Stimulated activated CD4-positive, alpha-beta T cell treated with anti-CD3 and anti-CD28 coated beads, Interleukin-4, amount 100 ng/mL, for 4 hours (primary cell): ENCODE measurements around the gene ZNHIT3.
"Not testable (repeated sequence)": the region's sequence is repeated elsewhere in the genome, so short reads cannot be mapped to it uniquely, and the experiment has no call there.

Experiments
- DNase-seq, 2 experiments: peaks; one replicate each; pipeline ENCODE4 v3.0.0-alpha.2; 2020

The ZNHIT3 gene

DNA sequence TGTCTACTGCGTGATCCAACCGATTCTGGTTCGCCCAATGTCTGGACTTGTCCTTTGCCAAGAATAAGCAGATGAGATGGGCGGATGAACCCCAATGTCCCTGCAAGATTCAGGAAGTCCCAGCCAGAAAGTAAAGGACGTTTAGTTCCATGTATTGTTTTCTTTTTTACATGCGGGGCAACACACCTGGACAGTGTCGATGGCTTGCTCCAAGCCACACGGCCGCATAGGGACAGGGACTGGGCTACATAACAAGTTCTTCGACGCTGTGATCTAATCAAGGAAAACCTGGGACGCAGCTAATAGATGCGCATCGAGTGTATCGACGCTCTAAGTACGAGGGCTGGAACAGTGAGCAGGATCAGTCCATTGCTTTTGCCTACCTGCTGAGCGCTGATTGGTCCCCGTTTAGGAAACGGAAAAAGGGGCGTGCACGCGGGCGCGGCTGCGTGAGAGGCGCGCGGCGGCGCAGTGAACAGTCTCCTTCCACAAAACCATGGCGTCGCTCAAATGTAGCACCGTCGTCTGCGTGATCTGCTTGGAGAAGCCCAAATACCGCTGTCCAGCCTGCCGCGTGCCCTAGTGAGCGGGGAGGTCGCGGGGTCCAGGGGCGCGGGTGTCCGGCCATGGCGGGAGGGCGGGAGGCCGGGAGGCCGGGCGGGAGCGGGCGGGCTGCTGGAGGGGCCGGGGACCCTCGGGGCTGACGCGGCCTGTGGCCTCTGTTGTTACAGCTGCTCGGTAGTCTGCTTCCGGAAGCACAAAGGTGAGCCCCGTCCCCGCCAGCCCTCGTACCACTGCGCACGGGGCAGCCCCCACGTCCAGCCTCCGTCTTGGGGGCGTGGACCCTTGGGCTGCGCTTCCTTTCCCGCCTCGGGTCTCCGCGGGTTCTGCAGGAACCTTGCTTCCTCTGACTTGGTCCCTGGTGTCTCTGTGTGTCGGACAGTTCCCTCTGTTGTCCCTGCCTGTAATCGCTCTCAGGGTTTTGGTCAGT, at the start of gene ZNHIT3:
Gene ZNHIT3 (plus strand): TSS at position 478 of the 991 bp plus-strand sequence. CDS start 19 bp downstream, at position 497.
- peak; percentile 84 to 89 for DNase-seq

DNA sequence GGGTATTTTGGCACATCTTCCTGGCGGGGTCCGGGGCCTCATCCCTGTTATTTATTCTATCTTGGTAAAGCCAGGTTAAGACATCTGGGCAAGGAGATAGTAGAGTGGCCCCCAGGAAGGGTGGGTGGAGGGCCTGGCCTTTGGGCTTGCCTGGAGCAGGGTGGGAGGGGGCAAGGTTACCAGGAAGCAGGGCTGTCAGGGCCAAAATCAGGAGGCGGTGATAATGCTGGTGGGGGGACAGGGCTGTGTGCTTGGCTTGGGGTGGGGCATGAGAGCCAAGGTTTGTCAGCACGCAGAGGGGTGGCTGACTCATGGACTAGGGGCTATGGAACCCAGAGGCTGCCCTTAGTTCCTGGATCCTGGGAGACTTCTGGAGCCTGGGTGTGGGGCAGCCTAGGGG, 44.7 kb upstream of the ZNHIT3 start:
- not testable (repeated sequence) for DNase-seq

DNA sequence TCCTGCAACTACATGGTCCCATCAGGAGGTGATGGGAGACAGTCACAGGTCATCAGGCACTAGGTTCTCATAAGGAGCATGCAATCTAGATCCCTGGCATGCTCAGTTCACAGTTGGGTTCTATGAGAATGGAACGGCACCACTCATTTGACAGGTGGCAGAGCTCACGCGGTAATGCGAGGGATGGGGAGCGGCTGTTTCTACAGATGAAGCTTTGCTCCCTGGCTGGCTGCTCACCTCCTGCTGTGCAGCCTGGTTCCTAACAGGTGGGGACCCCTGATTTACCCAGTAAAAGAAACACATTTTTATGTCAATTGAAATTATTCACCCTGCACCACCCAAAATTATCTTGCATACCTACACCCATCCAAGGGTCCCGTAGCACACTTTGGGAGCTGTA, 42.7 kb upstream of the ZNHIT3 start:
- no peak for DNase-seq

DNA sequence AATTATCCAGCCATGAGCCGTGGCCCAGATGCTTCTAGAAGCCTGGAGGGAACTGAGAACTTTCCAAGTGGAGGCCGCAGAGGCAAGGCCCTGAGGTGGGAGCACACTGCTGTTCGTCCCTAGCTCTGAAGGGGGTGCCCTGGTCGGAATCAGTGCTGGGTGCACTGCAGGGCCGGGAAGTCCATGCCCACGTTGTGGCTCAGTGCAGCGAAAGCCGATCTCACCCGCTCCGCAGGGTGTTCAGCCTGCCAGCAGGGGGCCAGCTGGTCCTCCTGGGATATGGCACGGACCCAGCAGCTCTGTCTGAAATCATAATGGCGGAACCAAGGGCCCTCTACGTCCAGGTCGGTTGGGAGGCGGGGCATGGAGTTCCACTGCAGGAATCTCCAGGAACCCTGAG, 36.5 kb upstream of the ZNHIT3 start:
- not testable (repeated sequence) for DNase-seq

DNA sequence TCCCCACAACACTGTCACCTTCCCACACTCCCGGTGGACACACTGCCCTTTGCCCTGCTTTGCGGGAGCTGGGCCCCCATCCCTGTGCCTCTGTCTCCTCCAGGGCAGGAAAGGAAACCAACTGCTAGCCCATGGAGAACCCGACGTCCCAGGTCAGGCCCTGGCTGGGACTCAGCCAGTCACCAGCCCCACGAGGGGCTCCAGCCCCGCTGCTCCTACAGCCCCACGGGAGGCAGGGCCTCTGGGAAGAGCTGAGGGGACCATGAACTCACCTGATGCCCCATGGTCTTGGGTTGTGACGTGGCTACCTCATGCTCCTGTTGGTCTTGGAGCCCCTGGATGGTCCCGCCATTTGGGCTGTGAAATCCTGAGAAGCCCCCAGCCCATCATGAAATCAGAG, 33.6 kb upstream of the ZNHIT3 start:
- not testable (repeated sequence) for DNase-seq

DNA sequence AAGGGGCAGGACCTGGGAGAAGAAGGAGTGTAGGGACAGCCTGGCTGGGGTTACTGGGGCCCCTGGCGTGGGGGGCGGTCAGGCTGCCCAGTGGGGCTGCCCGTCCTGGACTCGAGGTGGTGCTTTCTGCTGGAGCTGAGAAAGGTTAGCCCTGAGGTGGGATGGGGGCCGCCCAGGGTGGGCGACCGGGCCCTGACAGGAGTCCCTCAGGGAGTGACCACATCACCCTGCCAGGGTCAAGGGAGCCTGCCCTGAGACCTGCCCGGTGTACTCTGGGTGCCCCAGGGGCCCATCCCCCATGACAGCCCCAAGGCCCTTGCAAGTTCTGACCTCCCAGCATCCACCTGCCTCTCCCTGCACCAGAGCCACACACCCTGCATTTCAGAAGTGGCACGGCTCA, 28.8 kb upstream of the ZNHIT3 start:
- not testable (repeated sequence) for DNase-seq

DNA sequence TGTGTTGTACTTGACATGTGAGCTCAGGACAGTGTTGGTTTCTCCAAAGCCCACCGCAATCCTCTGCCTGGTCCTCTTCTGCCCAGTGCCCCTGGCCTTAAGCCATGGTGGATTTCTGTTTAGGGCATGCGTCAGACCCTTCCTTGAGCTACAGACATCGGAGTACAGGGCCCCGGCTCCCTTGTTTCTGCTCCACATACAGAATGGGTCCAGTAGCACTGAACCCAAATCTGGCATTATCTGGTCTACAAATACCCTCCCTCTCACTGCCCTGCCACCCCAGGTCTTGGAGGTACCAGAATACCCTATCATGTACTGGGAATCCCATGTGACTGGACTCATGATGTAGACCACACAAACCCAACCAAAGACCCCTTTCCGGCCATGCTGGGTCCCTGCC, 27.4 kb upstream of the ZNHIT3 start:
- DNase-seq, result no peak

DNA sequence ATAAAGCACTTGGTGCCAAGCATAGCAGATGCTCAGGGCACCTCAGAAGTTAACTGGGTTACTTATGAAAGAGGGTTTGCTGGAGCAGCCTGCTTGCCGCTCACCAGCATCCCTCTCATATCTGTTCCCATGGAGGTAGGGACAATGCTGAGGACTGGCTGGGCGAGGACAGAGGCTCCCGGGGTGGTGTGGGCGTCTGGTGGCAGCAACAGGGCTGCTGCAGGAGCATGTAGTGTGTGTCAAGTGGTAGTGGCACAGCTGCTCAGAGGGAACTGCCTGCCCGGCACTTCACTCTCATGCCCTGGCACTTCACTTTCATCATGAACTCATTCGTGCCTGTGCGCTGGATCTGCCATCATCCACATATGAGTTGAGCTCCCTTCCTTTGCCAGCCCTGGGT, 26.9 kb upstream of the ZNHIT3 start:
- no peak for DNase-seq

DNA sequence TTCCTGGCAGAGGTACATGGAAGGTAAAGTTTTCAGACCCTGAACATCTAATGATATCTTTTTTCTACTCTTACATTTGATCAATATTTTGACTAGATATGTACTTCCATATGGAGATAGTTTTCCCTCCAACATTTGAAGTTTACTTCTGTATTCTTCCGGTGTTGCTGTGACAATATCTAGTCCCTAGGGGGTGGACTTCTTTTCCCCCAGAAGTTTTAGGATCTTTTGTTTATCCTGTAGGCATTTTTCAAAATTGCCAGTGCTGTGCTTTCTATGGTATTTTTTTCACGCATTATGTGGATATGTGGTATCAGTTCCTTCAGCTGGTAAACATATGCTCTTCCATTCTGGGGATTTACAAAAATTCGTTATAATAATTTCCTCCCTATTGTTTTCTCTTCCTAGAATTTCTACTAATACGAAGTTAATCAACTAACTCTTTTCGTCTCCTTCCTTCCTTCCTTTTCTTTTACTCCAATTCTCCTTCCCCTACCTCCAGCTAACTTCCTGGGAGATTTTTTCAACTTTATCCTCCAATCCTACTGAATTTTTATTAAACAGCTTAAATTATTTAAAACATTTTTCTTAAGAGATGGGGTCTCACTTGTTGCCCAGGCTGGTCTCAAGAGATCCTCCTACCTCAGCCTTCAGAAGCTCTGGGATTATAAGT, 26.1 kb upstream of the ZNHIT3 start:
- DNase-seq, result no peak

DNA sequence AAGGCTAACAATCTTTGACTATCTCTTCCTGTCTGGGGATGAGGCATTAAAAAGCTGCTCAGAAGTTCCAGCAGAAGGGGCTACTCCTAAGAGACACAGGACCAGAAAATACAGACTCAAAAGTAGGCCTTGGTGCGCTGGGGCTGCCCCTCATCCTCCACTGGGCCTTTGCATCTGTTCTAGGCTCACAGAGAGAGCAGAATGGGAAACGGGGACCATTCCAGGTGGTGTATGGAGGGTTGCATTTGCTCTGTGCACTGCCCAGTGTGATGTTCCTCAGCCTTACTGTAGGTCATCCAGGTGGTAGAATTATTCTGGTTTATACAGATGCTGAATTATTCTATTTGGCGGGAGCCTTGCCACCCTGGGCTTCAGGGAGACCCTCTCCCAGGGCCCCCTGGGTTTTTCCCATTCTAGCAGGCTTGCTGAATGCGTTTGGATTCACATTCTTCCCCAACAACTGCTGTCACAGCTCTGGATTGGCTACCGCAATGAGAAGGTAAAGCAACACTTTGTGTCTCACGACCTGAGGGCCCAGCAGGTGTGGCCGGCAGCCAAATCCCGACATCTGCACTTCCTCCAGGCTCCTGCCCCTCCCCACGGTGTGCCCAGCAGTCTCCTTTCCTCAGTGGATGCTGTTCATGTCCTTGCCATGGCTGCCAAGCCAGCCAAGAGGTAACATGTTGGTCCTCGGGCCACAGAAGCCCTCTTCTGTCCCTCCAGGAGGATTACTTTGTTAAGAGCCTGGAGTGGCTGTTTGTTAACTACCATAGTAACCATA, 25.0 kb upstream of the ZNHIT3 start:
- no peak for DNase-seq

DNA sequence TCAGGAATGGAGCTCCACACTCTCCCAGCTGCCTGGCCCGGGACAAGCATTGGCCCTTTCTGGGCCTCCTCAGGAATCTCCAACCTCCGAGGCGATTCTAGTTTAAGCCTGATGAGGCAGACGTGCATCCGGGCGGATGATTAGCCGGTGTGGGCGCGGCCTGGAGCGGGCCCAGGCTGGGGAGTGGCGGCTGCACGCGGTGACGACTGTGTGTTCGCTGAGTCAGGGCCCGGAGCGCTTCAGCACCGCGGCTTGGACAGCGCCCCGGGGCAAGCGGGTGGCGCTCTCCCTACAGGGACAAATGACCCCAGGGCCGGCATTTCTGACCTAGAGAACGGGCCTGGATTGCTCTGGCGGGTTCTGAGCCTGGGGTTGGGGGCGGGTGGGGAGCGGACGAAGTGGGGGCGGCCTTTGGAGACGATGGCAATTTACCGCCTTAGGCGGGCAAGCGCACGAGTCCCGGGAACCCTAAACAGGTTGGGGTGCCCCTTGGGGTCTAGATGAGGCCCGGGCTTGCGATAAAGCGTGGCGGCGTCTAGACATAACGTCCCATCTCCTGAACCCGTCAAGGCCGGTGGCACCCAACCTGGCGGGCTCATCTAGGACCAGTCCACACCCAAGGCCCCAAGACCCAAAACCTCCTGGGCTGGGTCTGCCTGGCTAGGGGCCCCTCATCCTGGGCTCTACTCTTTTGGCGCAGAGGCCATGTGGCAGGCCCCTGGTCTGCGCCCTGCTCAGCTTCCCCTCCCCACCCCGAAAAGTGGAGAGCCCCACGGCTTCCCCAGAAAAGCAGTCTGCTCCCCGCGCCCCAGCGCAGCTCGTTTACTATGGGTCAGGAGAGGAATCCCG, 22.3 kb upstream of the ZNHIT3 start:
- peak; percentile 15 to 40 for DNase-seq

DNA sequence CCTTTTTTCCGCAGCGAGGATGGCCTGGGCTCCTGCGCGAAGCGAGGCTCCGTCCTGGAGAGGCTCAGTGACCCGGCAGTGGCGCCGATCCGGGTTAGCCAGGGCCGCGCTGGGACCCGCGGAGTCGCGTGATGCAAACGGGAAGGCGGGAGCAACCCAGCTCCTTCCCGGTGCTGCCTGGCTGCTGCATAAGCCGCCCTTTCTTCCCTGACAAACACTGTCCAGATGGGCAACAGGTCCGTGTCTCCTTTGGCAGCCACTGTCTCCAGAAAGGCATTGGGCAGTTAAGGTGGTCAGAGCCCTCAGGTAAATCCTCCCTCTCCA, 21.8 kb upstream of the ZNHIT3 start:
- no peak for DNase-seq

DNA sequence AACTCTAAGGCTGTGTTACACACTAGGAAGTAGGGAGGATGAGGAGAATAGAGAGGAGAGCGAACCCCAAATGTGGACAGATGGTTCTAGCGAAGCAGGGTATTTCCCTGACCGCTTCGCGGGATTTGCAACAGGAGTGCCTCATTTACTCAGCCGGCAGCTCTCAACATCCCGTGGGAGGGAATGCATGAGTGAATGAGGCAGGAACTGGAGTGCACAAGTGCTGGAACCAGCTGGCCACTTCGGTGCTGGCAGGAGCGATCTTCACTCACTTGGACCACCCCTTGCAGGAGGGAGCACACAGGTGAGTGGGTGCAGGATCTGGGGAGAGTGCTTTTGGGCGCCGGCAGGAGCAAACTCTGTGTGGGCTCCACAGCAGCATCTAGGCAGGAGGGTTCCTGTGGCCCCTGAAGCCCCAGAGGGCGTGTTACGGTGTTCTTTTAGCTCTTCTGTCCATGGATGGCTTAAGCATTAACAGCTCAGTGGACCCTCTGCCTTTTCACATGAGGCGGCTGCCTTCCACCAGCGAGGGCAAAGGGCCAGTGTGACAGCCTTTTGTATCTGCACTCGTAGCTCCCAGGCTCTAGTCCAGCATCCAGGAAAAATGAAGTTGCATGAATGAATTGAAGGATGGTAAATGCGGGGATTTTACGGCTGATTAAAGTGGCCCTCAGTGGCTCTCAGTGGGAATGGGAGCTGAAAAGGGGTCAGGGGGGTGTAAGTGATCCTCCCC, 17.4 kb upstream of the ZNHIT3 start:
- no peak for DNase-seq

DNA sequence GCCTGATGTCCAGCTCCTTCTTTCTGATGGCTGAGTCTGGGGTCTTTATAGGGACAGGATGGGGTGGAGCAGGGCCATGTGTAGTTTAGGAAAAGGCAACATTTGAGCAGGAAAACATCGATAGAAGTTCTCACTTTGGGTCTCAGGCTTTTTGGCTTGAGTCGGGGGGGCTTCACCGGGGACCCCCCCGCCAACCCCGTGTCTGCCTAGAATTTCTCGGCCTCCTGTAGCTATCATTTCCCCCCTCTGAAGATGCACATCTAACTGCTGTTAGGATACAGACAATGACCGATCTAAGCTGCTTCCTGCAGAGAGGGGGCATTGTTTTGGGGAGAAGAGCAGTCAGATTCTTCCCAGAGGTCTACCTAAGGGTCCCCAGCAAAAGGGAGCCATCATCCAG, 16.7 kb upstream of the ZNHIT3 start:
- no peak for DNase-seq

DNA sequence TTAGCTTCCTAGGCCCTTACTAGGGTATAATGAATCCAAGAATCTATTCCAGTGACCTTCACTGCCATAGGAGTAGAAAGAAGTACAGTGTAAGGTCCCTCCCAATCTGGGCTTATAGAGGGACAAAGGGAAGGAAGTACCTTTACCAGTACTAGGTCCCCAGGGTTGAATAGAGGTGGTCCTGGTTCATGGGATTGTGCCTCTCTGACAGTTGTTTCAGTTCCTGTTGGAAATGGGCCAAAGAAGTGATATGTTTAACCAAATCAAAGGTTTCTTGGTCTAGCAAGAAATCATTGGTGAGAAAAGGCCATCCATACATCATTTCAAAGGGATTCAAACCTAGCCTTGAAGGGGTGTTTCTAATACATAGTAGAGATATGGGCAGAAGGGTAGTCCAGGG, 16.0 kb upstream of the ZNHIT3 start:
- DNase-seq, result no peak

DNA sequence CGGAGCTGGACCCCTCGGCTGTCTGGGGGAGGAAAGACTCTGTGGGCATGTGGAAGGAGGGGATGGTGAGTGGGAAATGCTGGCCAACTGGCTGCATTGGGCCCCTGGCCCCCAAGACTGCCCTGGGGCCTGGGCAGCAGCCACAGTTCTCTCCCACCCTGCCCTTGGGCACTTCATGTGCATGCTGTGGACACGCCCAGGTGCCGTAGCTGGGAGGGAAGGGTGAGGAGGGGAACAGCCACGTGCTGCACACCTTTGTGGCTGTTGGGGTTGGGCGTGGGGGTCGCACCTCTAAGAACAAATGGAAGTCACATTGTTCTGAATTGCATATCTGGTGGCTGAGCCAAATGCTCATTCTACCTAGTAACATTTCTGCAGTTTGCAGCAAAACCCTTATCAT, 11.9 kb upstream of the ZNHIT3 start:
- no peak for DNase-seq

DNA sequence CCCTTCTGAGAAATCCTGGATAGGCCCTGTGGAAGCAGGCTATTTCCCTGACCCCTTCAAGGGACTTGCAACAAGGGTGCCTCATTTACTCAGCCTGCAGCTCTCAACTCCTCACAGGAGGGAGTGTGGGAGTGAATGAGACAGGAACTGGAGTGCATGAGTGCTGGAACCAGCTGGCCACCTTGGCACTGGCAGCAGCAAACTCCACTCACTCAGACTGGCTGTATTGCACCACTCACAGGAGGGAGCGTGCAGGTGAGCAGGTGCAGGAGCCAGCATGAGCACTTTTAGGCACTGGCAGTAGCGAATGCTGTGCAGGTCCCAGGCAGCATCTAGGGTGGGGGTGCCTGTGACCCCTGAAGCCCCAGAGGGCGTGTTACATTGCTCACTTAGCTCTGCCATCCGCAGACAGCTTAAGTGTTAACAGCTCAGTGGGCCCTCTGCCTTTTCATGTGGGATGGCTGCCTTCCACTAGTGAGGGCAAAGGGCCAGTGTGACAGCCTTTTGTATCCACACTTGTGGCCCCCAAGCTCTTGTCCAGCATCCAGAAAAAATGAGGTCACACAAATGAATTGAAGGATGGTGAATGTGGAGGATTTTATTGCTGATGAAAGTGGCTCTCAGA, 11.0 kb upstream of the ZNHIT3 start:
- DNase-seq, result no peak

DNA sequence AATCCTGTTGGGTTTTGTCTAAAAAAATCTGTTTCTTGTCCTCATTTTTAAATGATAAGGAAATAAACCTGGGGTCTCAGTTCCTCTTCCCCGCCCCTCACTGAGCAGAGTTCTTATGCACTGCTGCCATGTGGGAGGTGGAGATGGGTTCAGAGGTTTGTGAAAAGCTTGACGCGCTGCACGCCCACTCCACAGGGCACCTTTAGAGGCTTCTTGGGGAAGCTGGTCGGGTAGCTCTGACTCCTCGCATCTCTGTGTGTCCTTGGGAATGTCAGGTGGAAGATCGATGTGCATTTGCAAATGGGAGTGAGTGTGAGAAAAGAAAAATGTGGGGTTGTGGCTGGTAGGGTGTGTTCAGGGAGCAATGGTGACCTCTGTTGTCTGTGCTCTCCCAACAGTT, 4.7 kb upstream of the ZNHIT3 start:
- DNase-seq, result no peak

DNA sequence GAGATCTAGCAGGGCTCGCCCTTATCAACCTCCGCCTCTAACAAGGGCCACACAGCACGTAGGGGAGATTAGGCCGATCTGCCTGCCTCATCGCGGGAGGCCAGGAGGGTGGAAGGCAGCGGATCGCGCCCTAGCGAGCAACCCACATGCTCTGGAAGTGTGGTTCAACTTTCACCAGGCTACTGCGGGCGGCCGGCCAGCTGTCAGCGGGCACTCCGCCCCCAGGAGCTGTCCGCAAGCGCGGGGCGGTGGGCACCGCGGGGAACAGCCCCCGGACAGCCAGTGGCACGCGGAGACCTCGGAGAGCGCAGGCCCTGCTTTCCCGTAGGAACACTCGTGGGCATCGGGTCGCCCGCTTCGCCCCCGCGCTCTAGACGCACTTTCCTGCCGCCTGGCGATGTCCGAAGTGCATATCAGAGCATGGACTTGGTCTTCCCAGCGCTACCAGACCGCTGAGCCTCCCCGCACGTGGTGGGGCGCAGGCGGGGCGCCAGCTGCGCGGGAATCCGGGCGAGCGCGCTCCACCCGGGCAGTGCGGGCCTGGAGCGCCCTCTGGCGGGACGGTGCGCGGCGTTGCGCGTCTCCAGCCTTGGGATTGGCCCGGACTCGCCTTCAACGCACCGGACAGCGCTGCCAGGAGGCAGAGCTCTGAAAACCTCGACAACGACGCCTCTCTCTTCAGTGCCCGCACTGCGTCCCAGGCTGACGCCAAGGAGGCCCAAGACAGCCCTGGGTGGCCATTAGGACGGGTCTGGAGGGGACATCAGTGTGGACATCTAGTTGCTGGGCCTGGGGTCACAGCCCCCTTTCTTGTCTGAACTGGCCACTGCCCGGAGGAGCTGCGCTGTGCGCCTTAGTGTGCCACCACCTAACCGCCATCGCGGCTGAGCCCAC, 3.6 kb upstream of the ZNHIT3 start:
- DNase-seq, result peak; percentile 71 to 85

DNA sequence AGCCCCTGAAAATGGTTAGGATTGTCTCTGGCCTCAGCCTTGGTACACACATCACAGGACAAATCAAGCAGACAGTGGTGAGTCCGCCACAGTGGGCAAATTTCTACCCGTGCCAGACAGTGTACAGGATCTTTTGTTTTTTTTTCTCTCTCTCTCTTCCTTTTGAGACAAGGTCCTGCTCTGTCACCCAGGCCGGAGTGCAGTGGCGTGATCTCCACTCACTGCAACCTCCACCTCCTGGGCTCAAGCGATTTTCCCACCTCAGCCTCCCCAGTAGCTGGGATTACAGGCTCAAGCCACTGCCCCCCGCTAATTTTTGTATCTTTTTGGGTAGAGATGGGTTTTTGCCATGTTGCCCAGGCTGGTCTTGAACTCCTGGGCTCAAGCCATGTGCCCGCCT, 2.5 kb upstream of the ZNHIT3 start:
- DNase-seq, result not testable (repeated sequence)
